ENCODE measurements around the gene KIF1A. TPM values are rescaled to one million over a fixed set of nuclear protein-coding genes. Genes with fewer than 3 reads are reported as not detected.

The KIF1A gene
- total RNA-seq, 4 donors from 2014 or later = 2.9 to 15.9 (median 3.2) TPM

GRCh38 chr2:240760121-240760520 is 59.9 kb downstream of the KIF1A start:
- no peak overlapping the region for H3K27ac ChIP-seq
- WGBS = 62% methylated on average over 7 of the region's 7 CpGs
- H3K4me1 ChIP-seq = no peaks in the 10 kb centered on the region
- no peaks in the 10 kb centered on the region for H3K9me3 ChIP-seq
- no peak for DNase-seq (ENCODE audit: low spot score in 2 of 2)
- no peak overlapping the region for H3K4me3 ChIP-seq
- no peaks in the 10 kb centered on the region for H3K27me3 ChIP-seq
- no peak for TF ChIP-seq POLR2AphosphoS5 (IDR thresholded peaks at IDR 0.05)
- TF ChIP-seq EP300 (IDR thresholded peaks at IDR 0.05) = no peak
- no peak for TF ChIP-seq CTCF (IDR thresholded peaks at IDR 0.05)
- no peaks in the 10 kb centered on the region for H3K36me3 ChIP-seq

GRCh38 chr2:240759459-240759858 is 60.6 kb downstream of the KIF1A start:
- no peak overlapping the region for H3K4me3 ChIP-seq
- H3K4me1 ChIP-seq = no peaks in the 10 kb centered on the region
- WGBS = 86% methylated on average over 5 of the region's 5 CpGs
- no peaks in the 10 kb centered on the region for H3K36me3 ChIP-seq
- no peaks in the 10 kb centered on the region for H3K9me3 ChIP-seq
- TF ChIP-seq POLR2A (IDR thresholded peaks at IDR 0.05) = no peak
- no peak for TF ChIP-seq CTCF (IDR thresholded peaks at IDR 0.05)
- no peak for TF ChIP-seq POLR2AphosphoS5 (IDR thresholded peaks at IDR 0.05)
- TF ChIP-seq EP300 (IDR thresholded peaks at IDR 0.05) = no peak
- no peak overlapping the region for H3K27ac ChIP-seq
- DNase-seq (ENCODE audit: low spot score in 2 of 2) = no peak
- no peaks in the 10 kb centered on the region for H3K27me3 ChIP-seq

- DNase-seq (ENCODE audit: low spot score in 2 of 2) = no peak
- H3K36me3 ChIP-seq = no peaks in the 10 kb centered on the region
- TF ChIP-seq EP300 (IDR thresholded peaks at IDR 0.05) (no peak), CTCF (IDR thresholded peaks at IDR 0.05) (no peak), POLR2A (IDR thresholded peaks at IDR 0.05) (no peak), POLR2AphosphoS5 (IDR thresholded peaks at IDR 0.05) (no peak)
- H3K4me1 ChIP-seq = no peaks in the 10 kb centered on the region
- H3K27ac ChIP-seq = no peak overlapping the region
- WGBS = 67% methylated on average over 10 of the region's 31 CpGs
- no peaks in the 10 kb centered on the region for H3K27me3 ChIP-seq
- no peaks in the 10 kb centered on the region for H3K9me3 ChIP-seq
- no peak overlapping the region for H3K4me3 ChIP-seq
Measured at GRCh38 chr2:240757086-240757614, 62.9 kb downstream of the KIF1A start.

- no peak for TF ChIP-seq POLR2A (IDR thresholded peaks at IDR 0.05)
- TF ChIP-seq EP300 (IDR thresholded peaks at IDR 0.05) = no peak
- TF ChIP-seq POLR2AphosphoS5 (IDR thresholded peaks at IDR 0.05) = no peak
- no peak for TF ChIP-seq CTCF (IDR thresholded peaks at IDR 0.05)
- H3K36me3 ChIP-seq = no peaks in the 10 kb centered on the region
- no peak overlapping the region for H3K27ac ChIP-seq
- no peaks in the 10 kb centered on the region for H3K9me3 ChIP-seq
- H3K4me3 ChIP-seq = no peak overlapping the region
- DNase-seq (ENCODE audit: low spot score in 2 of 2) = no peak
- no peaks in the 10 kb centered on the region for H3K4me1 ChIP-seq
- no peaks in the 10 kb centered on the region for H3K27me3 ChIP-seq
- 53% methylated on average over 3 of the region's 10 CpGs for WGBS
Measured at GRCh38 chr2:240752209-240752608, 67.8 kb downstream of the KIF1A start.

- DNase-seq (ENCODE audit: low spot score in 2 of 2) = no peak
- TF ChIP-seq POLR2AphosphoS5 (IDR thresholded peaks at IDR 0.05) (no peak), EP300 (IDR thresholded peaks at IDR 0.05) (no peak), POLR2A (IDR thresholded peaks at IDR 0.05) (no peak), CTCF (IDR thresholded peaks at IDR 0.05) (no peak)
- H3K27ac ChIP-seq = no peak overlapping the region
- 90% methylated on average over 22 of the region's 22 CpGs for WGBS
- no peak overlapping the region for H3K4me3 ChIP-seq
- no peaks in the 10 kb centered on the region for H3K36me3 ChIP-seq
- no peaks in the 10 kb centered on the region for H3K27me3 ChIP-seq
- H3K4me1 ChIP-seq = no peaks in the 10 kb centered on the region
- H3K9me3 ChIP-seq = no peaks in the 10 kb centered on the region
Measured at GRCh38 chr2:240750409-240750808, 69.6 kb downstream of the KIF1A start.

Measured in suprapubic skin (tissue), 4 donors.